Body of pancreas (tissue), 4 donors: ENCODE results near the gene GFOD1.

ENCODE experiments used
- POLR2A ChIP-seq, 3 donors: fragments of 450-650 bp; IDR thresholded peaks; one replicate each; pipeline ENCODE4 v1.6.1; 2016; ENCODE audit warnings: antibody characterized with exemption in 3 of 3, mild to moderate bottlenecking in 2 of 3
- TF ChIP-seq, protein P1 (sequence below), 7 experiments: fragments of 450-650 bp in 4 of 7; fragments of 200-600 bp in 3 of 7; sonication (generic) in 3 of 7; IDR thresholded peaks; one replicate each; pipeline ENCODE4 v1.5.1; 2016 to 2019; ENCODE audit warnings: antibody characterized with exemption in 7 of 7

DNA sequence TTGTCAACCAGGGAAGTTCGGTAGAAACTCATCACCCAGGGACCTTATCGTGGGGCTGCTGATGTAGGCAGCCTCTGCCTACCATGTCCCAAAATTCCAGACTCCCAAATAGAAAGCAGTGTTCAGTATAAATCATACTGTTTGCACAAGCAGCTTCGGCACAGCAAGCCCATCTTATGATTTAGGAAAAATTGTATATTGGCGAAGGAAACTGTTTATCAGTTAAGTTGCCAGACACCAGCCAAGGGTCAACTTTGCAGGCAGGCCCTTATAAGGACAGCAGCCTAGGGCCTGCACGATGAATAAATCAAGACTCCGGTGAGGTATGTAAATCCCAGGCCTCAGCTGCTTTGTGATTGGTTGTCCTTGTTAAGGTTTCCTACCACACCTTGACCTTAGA is 36.8 kb downstream of the GFOD1 start:
- TF ChIP-seq, protein P1, sequence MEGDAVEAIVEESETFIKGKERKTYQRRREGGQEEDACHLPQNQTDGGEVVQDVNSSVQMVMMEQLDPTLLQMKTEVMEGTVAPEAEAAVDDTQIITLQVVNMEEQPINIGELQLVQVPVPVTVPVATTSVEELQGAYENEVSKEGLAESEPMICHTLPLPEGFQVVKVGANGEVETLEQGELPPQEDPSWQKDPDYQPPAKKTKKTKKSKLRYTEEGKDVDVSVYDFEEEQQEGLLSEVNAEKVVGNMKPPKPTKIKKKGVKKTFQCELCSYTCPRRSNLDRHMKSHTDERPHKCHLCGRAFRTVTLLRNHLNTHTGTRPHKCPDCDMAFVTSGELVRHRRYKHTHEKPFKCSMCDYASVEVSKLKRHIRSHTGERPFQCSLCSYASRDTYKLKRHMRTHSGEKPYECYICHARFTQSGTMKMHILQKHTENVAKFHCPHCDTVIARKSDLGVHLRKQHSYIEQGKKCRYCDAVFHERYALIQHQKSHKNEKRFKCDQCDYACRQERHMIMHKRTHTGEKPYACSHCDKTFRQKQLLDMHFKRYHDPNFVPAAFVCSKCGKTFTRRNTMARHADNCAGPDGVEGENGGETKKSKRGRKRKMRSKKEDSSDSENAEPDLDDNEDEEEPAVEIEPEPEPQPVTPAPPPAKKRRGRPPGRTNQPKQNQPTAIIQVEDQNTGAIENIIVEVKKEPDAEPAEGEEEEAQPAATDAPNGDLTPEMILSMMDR (IDR thresholded peaks at IDR 0.05), result no peak
- no peak for TF ChIP-seq POLR2A (IDR thresholded peaks at IDR 0.05)
